ENCODE results near the gene NUTM1. TPM values are rescaled to one million over a fixed set of nuclear protein-coding genes. Genes with fewer than 3 reads are reported as not detected.

Gene NUTM1
- total RNA-seq, 1 donor from 2014 or later = not detected

DNA sequence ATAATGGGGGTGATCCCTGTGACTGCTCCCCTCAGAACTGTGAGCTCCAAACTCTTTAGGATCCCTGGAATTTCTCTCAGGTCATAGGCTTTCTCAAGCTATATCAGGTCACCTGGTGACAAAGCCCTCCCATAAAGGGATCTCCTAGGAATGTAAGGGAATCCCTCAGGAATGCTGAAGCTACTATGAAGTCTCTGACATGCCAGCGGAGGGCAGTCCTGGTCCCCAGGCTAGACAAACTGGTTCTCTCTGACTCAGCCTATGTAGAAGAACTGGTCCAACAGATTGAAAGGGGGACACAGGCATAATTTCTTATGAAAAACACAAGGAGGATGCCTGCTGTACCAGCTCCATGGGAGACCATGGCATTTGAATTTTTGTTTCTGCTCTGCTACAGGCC lies 17.2 kb downstream of the NUTM1 start:
- TF ChIP-seq, protein P1, sequence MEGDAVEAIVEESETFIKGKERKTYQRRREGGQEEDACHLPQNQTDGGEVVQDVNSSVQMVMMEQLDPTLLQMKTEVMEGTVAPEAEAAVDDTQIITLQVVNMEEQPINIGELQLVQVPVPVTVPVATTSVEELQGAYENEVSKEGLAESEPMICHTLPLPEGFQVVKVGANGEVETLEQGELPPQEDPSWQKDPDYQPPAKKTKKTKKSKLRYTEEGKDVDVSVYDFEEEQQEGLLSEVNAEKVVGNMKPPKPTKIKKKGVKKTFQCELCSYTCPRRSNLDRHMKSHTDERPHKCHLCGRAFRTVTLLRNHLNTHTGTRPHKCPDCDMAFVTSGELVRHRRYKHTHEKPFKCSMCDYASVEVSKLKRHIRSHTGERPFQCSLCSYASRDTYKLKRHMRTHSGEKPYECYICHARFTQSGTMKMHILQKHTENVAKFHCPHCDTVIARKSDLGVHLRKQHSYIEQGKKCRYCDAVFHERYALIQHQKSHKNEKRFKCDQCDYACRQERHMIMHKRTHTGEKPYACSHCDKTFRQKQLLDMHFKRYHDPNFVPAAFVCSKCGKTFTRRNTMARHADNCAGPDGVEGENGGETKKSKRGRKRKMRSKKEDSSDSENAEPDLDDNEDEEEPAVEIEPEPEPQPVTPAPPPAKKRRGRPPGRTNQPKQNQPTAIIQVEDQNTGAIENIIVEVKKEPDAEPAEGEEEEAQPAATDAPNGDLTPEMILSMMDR (IDR thresholded peaks at IDR 0.05) = no peak
- Mint-ChIP-seq H3K9me3 (ENCODE audit: low read depth) (no peaks in the 10 kb centered on the region), H3K27me3 (ENCODE audit: low read depth) (no peaks in the 10 kb centered on the region), H3K4me3 (ENCODE audit: unreplicated experiment) (no peak overlapping the region), H3K27ac (ENCODE audit: unreplicated experiment) (no peak overlapping the region), H3K36me3 (ENCODE audit: low read depth) (peaks cover 23% of the 10 kb centered on the region), H3K4me1 (ENCODE audit: low read depth) (peaks cover 8% of the 10 kb centered on the region)
- DNase-seq (ENCODE audit: low spot score) = no peak

DNA sequence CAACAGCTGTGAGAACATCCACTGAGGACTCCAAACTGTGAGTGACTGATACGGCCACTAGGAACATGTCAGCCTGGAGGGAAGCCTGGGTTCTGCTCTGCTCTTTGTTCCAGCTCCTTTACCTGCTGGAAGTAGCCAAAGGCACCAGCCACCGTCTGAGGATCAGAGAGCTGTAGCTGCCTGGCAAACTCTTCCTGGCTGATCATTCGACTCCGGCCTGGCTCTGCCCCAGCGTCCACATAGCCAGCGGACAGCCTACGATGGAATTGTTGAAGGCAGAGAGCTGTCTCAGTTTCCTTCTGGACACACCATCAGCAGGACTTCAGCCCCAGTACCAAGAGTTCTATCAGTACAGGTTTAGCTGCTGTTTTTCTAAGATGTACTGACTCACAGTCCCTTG lies 18.2 kb downstream of the NUTM1 start:
- Mint-ChIP-seq H3K27ac (ENCODE audit: unreplicated experiment) (no peak overlapping the region), H3K36me3 (ENCODE audit: low read depth) (peaks cover 23% of the 10 kb centered on the region), H3K4me1 (ENCODE audit: low read depth) (peaks cover 17% of the 10 kb centered on the region)

DNA sequence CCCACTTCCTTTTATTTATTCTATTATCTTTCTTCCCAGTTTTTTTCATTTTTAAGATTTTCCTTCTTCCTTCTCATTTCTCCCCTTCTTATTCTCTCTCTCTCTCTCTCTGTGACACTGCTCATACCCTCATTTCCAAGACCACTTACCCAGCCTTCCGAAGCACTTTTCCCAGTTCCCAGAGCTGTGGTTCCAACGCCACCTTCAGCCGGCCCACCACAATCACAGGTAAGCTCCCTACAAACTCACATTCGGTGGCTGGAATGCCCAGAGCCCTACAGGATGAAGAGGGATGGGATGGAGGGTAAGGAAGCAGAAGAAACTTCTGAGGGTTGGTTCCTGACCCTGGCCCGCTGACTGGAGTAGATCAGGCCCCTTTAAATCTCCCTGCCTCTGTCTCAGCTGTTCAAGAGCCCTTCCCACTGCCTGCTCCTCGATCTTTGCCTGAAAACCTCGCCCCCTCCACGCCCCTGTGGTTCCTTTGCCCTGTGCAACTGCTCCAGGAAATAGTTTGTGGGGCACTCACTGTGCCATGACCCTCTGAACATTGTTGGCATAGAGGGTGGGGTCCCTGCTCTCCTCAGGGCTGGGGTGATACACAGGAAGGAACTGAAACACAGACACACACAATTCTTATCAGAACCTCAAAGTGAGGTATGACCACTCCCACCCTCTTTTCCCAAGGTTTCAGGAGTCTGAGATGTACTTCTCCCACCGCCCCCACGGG lies 19.1 kb downstream of the NUTM1 start:
- Mint-ChIP-seq H3K27ac (ENCODE audit: unreplicated experiment) (no peak overlapping the region), H3K4me3 (ENCODE audit: unreplicated experiment) (no peak overlapping the region), H3K4me1 (ENCODE audit: low read depth) (peaks cover 20% of the 10 kb centered on the region), H3K27me3 (ENCODE audit: low read depth) (no peaks in the 10 kb centered on the region), H3K9me3 (ENCODE audit: low read depth) (no peaks in the 10 kb centered on the region), H3K36me3 (ENCODE audit: low read depth) (peaks cover 23% of the 10 kb centered on the region)
- no peak for DNase-seq (ENCODE audit: low spot score)
- TF ChIP-seq, protein P1 (IDR thresholded peaks at IDR 0.05) = no peak

More for the DNA sequence above, 18.2 kb downstream of the NUTM1 start:
- no peak for DNase-seq (ENCODE audit: low spot score)
- Mint-ChIP-seq H3K27me3 (ENCODE audit: low read depth) (no peaks in the 10 kb centered on the region), H3K9me3 (ENCODE audit: low read depth) (no peaks in the 10 kb centered on the region), H3K4me3 (ENCODE audit: unreplicated experiment) (no peak overlapping the region)
- TF ChIP-seq, protein P1 (IDR thresholded peaks at IDR 0.05) = no peak

DNA sequence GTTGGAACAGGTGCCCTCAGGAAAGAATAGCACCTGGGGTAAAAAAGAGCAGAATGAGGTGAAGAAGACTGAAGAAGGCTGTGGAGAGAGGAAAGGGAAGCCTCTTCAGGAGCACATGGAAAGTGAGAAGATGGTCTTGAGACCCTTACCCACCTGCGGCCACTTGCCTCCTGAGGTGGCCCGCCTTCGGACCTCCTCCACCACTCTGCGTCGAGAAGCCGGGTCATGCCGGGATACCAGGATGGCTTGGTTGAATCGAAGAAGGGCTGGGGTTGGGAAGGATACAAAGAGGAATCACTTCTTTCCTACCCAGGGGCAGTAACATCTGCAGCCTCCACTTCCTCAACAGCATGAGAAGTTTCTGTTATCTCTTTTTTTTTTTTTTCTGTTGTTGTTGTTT lies 20.9 kb downstream of the NUTM1 start:
- Mint-ChIP-seq H3K27me3 (ENCODE audit: low read depth) (no peaks in the 10 kb centered on the region), H3K36me3 (ENCODE audit: low read depth) (peaks cover 18% of the 10 kb centered on the region), H3K27ac (ENCODE audit: unreplicated experiment) (no peak overlapping the region), H3K4me3 (ENCODE audit: unreplicated experiment) (no peak overlapping the region), H3K4me1 (ENCODE audit: low read depth) (peaks cover 28% of the 10 kb centered on the region), H3K9me3 (ENCODE audit: low read depth) (no peaks in the 10 kb centered on the region)
- no peak for DNase-seq (ENCODE audit: low spot score)
- TF ChIP-seq, protein P1 (IDR thresholded peaks at IDR 0.05) = no peak

DNA sequence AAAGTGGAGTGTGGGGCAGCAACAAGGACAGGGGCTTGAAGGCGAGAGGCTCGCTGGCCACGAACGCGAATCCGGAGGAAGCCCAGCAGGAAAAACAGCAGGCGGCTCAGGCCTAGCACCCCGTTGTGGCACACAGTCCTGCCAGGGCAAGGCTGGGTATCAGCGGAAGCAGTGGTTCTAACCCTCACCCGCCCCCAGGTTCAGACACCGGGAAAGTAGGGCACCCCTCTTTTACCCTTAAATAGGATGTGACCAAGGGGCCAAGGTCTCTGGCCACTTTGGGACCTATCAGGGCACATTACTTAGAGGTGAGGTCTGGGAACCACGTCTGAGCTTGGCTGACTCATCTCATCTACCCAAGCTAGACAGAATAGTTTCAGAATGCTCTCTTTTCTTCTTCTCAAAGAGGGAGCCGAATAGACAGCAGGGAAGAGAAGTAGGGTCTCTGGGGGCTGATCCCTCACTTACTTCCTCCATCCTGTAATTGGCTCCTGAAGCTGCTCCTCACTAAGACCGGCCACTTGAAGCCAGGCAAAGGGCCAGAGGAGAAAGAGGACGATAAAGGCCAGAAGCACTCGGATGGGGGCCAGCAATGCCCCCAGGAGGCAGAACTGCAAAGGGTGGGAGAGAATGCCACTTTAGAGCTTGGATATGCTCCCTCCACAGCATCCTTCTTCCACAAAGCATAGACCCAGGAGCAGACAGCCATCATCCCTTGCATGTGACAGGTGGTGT lies 22.1 kb downstream of the NUTM1 start:
- H3K4me3 Mint-ChIP-seq (ENCODE audit: unreplicated experiment) = peak overlapping the region; percentile 97
- no peaks in the 10 kb centered on the region for H3K9me3 Mint-ChIP-seq (ENCODE audit: low read depth)
- TF ChIP-seq, protein P1 (IDR thresholded peaks at IDR 0.05) = no peak
- DNase-seq (ENCODE audit: low spot score) = no peak
- peaks cover 28% of the 10 kb centered on the region for H3K4me1 Mint-ChIP-seq (ENCODE audit: low read depth)
- H3K36me3 Mint-ChIP-seq (ENCODE audit: low read depth) = peaks cover 13% of the 10 kb centered on the region
- H3K27me3 Mint-ChIP-seq (ENCODE audit: low read depth) = no peaks in the 10 kb centered on the region
- H3K27ac Mint-ChIP-seq (ENCODE audit: unreplicated experiment) = no peak overlapping the region

Data from chondrocyte (in vitro differentiated cells).